HG03521 (cell line): ENCODE results near the gene CMC1.
"Not testable (repeated sequence)": the region's sequence is repeated elsewhere in the genome, so short reads cannot be mapped to it uniquely, and the experiment has no call there.

Source experiments
- ATAC-seq: cut with Tn5 transposase; IDR thresholded peaks from one replicate; pipeline ENCODE4 v1.9.1; 2021; ENCODE audit warnings: mild to moderate bottlenecking, moderate library complexity; ENCODE audit not compliant: unreplicated experiment

CMC1 gene

DNA sequence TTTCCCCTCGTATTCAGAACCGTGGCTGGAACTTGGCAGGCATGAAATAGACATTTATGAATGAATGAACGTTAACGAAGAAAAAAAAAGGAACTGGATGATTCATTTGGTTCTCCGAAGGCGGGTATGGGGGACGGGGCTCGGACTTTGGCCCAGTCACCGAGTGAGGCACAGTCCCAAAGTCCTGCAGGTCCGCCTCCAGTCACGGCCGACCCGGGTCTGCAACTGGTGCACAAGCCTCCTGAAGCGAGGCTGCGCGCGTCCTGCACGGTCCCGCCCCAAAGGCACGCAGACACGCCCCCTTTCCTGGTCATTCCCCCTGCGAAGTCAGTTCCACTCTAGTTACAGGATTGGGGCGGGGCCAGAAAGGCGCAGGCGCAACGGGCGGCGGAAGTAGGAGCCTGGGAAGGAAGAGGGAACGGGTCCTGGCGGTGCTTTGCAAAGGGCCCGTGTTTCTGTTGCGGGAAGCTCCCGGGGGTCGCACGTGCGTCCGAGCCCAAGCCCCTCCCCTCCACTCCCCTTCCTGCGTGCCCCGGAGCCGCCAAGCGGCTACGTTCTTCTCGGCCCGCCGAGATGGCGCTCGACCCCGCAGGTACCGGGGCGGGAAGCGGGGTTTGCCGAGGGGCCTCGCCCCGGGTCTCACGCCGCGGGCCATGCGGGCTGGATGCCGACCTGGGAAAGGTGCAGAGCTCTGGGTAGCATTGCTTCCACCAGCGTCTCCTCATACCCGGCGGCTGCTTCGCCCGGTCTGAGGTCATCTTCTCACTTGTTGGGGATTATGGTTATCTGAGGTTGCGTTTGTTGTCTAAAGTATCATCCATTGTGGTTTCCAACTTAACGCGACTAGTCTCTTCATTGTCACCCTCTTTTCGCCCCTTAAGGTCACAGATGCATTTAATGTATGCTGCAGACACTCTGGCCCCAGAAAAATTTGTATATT lies at the start of gene CMC1:
Gene CMC1, plus strand, starts transcription at position 399 of the 940 bp plus-strand sequence. Its CDS starts 175 bp downstream, at position 574.
- peak; percentile 95 for ATAC-seq

- ATAC-seq, result no peak
Measured at GRCh38 chr3:28198161-28198560, 43.3 kb upstream of the CMC1 start.

DNA sequence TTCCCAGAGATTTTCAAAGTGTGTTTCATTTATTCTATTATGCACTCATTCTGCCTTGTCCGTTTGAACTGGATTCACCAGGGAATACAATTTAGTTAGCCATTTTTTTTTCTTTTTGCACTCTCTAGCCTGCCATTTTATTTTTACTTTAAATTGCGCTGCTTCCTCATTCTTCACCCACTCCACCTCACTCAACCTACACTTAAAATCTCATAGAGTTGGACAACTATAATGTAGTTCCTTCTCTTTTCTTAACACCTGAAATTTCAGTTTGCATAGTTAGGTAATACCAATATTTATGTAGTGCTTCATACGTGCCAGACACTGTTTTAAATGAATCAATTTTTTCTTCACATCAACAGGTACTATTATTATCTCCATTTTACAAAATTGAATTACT lies 42.4 kb upstream of the CMC1 start:
- no peak for ATAC-seq

DNA sequence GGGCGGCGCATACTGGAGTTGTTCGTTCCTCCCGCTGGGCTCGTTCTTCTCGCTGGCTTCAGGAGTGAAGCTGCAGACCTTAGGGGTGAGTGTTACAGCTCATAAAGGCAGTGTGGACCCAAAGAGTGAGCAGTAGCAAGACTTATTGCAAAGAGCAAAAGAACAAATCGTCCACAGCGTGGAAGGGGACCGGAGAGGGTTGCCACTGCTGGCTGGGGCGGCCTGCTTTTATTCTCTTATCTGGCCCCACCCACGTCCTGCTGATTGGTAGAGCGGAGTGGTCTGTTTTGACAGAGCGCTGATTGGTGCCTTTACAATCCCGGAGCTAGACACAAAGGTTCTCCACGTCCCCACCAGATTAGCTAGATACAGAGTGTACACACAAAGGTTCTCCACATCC lies 41.8 kb upstream of the CMC1 start:
- not testable (repeated sequence) for ATAC-seq

DNA sequence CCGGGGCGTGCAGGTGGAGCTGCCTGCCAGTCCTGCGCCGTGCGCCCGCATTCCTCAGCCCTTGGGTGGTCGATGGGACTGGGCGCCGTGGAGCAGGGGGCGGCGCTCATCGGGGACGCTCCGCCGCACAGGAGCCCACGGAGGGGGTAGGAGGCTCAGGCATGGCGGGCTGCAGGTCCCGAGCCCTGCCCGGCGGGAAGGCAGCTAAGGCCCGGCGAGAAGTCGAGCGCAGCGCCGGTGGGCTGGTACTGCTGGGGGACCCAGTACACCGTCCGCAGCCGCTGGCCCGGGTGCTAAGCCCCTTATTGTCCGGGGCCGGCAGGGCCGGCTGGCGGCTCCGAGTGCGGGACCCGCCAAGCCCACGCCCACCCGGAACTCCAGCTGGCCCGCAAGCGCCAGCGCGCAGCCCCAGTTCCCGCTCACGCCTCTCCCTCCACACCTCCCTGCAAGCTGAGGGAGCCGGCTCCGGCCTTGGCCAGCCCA lies 41.0 kb upstream of the CMC1 start:
- ATAC-seq, result not testable (repeated sequence)

- no peak for ATAC-seq
Measured at GRCh38 chr3:28206479-28206878, 34.9 kb upstream of the CMC1 start.

GRCh38 chr3:28207000-28207733 lies 34.3 kb upstream of the CMC1 start:
- ATAC-seq, result no peak

- ATAC-seq, result no peak
Measured at GRCh38 chr3:28210968-28211713, 30.3 kb upstream of the CMC1 start.

DNA sequence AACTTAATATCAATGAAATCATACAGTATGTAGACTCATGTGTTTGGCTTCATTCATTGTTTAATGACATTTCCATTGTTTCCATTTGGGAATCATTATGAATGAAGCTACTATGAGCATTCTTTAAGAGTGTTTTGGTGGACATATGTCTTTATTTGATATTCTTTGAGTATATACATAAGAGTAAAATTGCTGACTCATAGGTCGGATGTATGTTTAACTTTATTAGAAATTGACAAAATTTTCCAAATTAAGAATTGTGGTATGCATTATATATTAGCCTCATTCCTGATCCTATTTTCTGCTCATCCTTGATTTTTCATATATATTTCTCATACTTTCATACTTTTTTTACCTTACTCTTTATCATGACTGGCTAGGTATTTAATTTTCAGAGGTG lies 28.7 kb upstream of the CMC1 start:
- no peak for ATAC-seq

DNA sequence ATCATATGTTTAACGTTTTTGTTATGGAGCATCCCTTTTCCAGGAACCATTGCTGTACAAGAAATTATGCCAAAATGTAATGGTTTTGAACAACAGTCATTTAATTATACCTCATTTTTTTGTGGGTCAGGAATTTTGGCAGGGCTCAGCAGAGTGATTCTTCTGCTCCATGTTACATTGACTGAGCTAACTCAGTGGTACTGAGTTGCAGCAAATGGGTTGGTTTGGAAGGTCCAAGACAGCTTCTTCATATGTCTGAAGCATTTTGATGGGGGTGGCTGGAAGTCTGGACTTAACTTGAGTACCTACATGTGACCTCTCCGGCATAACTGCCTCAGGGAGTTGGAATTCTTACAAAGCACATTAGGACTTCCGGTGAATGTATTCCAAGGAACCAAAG lies 26.0 kb upstream of the CMC1 start:
- ATAC-seq, result no peak

GRCh38 chr3:28218071-28218916 lies 23.1 kb upstream of the CMC1 start:
- ATAC-seq, result no peak

DNA sequence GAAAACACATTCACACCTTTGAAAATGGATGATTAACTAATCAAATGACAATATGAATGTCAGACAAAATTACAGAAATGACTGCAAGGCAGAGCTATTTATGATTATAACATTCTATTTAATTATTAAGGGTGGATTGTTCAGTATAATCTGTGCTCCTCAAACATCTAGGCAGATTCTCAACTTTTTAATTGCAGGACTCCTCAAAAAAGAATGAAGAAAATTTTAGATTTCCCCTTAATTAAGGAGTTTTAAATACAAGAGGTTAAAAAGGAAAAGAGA lies 22.6 kb upstream of the CMC1 start:
- no peak for ATAC-seq

DNA sequence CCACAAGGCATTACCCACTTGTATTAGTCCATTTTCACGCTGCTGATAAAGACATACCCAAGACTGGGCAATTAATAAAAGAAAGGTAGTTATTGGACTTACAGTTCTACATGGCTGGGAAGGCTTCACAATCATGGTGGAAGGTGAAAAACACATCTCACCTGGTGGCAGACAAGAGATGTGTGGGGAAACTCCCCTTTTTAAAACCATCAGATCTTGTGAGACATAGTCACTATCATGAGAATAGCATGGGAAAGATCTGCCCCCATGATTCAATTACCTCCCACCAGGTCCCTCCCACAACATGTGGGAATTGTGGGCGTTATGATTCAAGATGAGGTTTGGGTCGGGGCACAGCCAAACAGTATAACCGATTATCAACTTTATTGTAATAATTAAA lies 17.0 kb upstream of the CMC1 start:
- no peak for ATAC-seq

GRCh38 chr3:28226020-28226419 lies 15.4 kb upstream of the CMC1 start:
- no peak for ATAC-seq

GRCh38 chr3:28228623-28229022 lies 12.8 kb upstream of the CMC1 start:
- no peak for ATAC-seq

DNA sequence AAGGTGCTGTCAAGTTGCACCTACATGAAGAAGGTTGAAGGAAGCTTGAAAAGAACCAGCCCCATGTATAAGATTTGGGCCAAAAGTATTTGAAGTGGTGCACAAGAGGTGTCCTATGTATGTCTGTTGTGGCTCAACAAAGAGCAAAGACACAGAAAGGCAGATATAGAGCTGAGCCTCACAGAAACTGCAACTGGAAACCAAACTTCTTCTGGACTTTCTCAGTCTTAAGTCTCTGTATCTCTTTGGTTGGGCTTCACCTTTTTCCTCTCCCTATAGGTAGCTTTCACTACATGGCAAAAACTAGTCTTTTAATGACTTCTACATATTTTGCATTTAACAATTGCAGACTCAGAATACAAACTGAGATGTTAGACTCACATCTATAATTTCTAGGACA lies 8.8 kb upstream of the CMC1 start:
- no peak for ATAC-seq

DNA sequence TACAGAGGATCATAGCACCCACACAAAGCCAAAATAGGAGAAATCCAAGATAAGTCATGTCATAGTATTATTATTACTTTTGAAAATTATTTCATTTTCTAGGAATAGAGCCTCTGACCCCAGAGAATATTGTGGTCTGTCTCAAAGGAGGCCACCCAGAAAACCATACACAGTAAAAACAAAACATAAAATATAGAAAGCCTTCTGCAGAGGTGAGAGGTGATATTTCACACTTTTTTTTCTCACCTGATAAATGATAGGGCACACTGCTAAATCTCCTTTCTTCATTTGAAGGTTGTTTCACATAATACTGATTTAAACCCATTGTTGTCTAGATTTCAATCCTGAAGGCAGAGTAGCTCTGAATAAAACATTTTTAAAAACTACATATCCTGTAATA lies 7.0 kb upstream of the CMC1 start:
- ATAC-seq, result no peak

- ATAC-seq, result no peak
Measured at GRCh38 chr3:28239108-28239507, 2.3 kb upstream of the CMC1 start.

- no peak for ATAC-seq
Measured at GRCh38 chr3:28240441-28240840, 978 bp upstream of the CMC1 start.

- ATAC-seq, result no peak
Measured at GRCh38 chr3:28242519-28242918, 1.1 kb downstream of the CMC1 start.
